HCT116 (cell line): Measurements from ENCODE around the gene SARS1. TPM values are rescaled to one million over a fixed set of nuclear protein-coding genes. Genes with fewer than 3 reads are reported as not detected.
"Not testable (repeated sequence)": the region's sequence is repeated elsewhere in the genome, so short reads cannot be mapped to it uniquely, and the experiment has no call there.

ENCODE experiments used
- ATAC-seq: fragments of 200-7000 bp; cut with Tn5 transposase; 2 replicates; pipeline ENCODE4 v1.9.1; 2020; ENCODE audit warnings: mild to moderate bottlenecking, moderate library complexity
- BruUV-seq: library from RNA; stranded (reverse); fragments of 400-500 nt; replicated peaks from 2 replicates; lab custom pipeline; 2021; lab: Mats Ljungman, UMichigan
- CTCF ChIA-PET: fragments of 300-600 bp; sonication (Branson Sonifier 250); formaldehyde crosslinking; loops from one replicate; lab custom pipeline; 2021; ENCODE audit warnings: antibody characterized with exemption; lab: Charles Lee
- POLR2A ChIA-PET: fragments of 300-600, 350-600 bp; sonication (Branson Sonifier 250); formaldehyde crosslinking; loops from one replicate; lab custom pipeline; 2021; ENCODE audit warnings: antibody characterized with exemption; lab: Charles Lee
- RAD21 ChIA-PET, 2 experiments: fragments of 300-600 bp; sonication (Branson Sonifier 250); formaldehyde crosslinking; loops; one replicate each; lab custom pipeline; 2023; ENCODE audit warnings: low total read pairs in 2 of 2; ENCODE audit not compliant: uncharacterized antibody in 2 of 2, unreplicated experiment in 2 of 2, low non-redundant PET in 1 of 2; lab: Charles Lee
- DNase-seq: peaks from one replicate; pipeline ENCODE4 v3.0.0-alpha.2; 2010; ENCODE audit warnings: low read depth, low spot score
- H2AFZ ChIP-seq: fragments of 200-600 bp; shearing (Covaris generic), sonication (generic); 2 replicates; pipeline ENCODE4 v1.6.1; 2017; ENCODE audit warnings: low read depth, mixed run types, mixed read lengths, antibody characterized with exemption, low read length; ENCODE audit not compliant: poor library complexity, severe bottlenecking
- H3K27ac ChIP-seq: 2 replicates; pipeline ENCODE4 v1.5.1; 2012; ENCODE audit warnings: low read depth, low read length
- H3K27me3 ChIP-seq: fragments of 200-600 bp; sonication (generic); 2 replicates; pipeline ENCODE4 v1.6.1; 2016; ENCODE audit warnings: mixed run types, low read length, mixed read lengths; ENCODE audit not compliant: insufficient read depth
- H3K36me3 ChIP-seq, 2 experiments: fragments of 200-500 bp in 1 of 2; fragments of 200-600 bp in 1 of 2; sonication (Bioruptor generic) in 1 of 2; sonication (generic) in 1 of 2; 2 replicates each; pipeline versions ENCODE4 v1.5.1 to v1.6.1; 2014 to 2016; ENCODE audit warnings: low read length in 2 of 2, inconsistent platforms in 1 of 2, mixed read lengths in 1 of 2, mixed run types in 1 of 2; ENCODE audit not compliant: insufficient read depth in 2 of 2, control insufficient read depth in 1 of 2
- H3K4me1 ChIP-seq, 2 experiments: fragments of 200-600 bp in 1 of 2; sonication (generic) in 1 of 2; 2 replicates each; pipeline versions ENCODE4 v1.5.1 to v1.6.1; 2012 to 2017; ENCODE audit warnings: low read length in 2 of 2, inconsistent platforms in 1 of 2, mild to moderate bottlenecking in 1 of 2, mixed read lengths in 1 of 2, mixed run types in 1 of 2, moderate library complexity in 1 of 2; ENCODE audit not compliant: insufficient read depth in 2 of 2, control insufficient read depth in 1 of 2
- H3K4me2 ChIP-seq: fragments of 200-600 bp; sonication (generic); 2 replicates; pipeline ENCODE4 v1.6.1; 2017; ENCODE audit warnings: mixed run types, low read length, mixed read lengths
- H3K4me3 ChIP-seq, 2 experiments: fragments of 200-600 bp in 1 of 2; sonication (generic) in 1 of 2; replicated peaks in 1 of 2; 2 replicates each; pipeline ENCODE4 v1.5.1; 2011 to 2016; ENCODE audit warnings: low read length in 2 of 2, control low read depth in 1 of 2, low read depth in 1 of 2, mild to moderate bottlenecking in 1 of 2, mixed read lengths in 1 of 2, mixed run types in 1 of 2
- H3K79me2 ChIP-seq: fragments of 200-600 bp; sonication (generic); 2 replicates; pipeline ENCODE4 v1.6.1; 2017; ENCODE audit warnings: mild to moderate bottlenecking, mixed run types, low read length, moderate library complexity, mixed read lengths; ENCODE audit not compliant: insufficient read depth
- H3K9ac ChIP-seq: fragments of 200-600 bp; sonication (generic); 2 replicates; pipeline ENCODE4 v1.6.1; 2016; ENCODE audit warnings: low read length, mixed read lengths
- H3K9me2 ChIP-seq: fragments of 200-600 bp; sonication (generic), shearing (Covaris generic); 2 replicates; pipeline ENCODE4 v1.6.1; 2017; ENCODE audit warnings: mixed run types, mild to moderate bottlenecking, moderate library complexity; ENCODE audit not compliant: insufficient read depth
- H3K9me3 ChIP-seq, 2 experiments: fragments of 200-500 bp in 1 of 2; fragments of 200-600 bp in 1 of 2; sonication (Bioruptor generic) in 1 of 2; sonication (generic) in 1 of 2; 2 replicates each; pipeline ENCODE4 v1.6.1; 2014 to 2017; ENCODE audit warnings: low read length in 2 of 2, mixed read lengths in 2 of 2, inconsistent platforms in 1 of 2, low read depth in 1 of 2, mild to moderate bottlenecking in 1 of 2, mixed run types in 1 of 2, moderate library complexity in 1 of 2; ENCODE audit not compliant: control insufficient read depth in 1 of 2, insufficient read depth in 1 of 2
- H4K20me1 ChIP-seq: fragments of 200-600 bp; sonication (generic), shearing (Covaris generic); 2 replicates; pipeline ENCODE4 v1.6.1; 2017; ENCODE audit warnings: mixed run types, mild to moderate bottlenecking, moderate library complexity; ENCODE audit not compliant: insufficient read depth
- CEBPB ChIP-seq: IDR thresholded peaks from 2 replicates; pipeline ENCODE4 v1.6.1; 2012; ENCODE audit warnings: low read depth
- EGR1 ChIP-seq: IDR thresholded peaks from 2 replicates; pipeline ENCODE4 v1.6.1; 2012; ENCODE audit warnings: low read depth
- ELF1 ChIP-seq: IDR thresholded peaks from 2 replicates; pipeline ENCODE4 v1.6.1; 2012; ENCODE audit warnings: low read depth, borderline replicate concordance
- EZH2phosphoT487 ChIP-seq: fragments of 200-600 bp; IDR thresholded peaks from 2 replicates; pipeline ENCODE4 v1.6.1; 2018; ENCODE audit warnings: antibody characterized with exemption, borderline replicate concordance
- FOSL1 ChIP-seq: IDR thresholded peaks from 2 replicates; pipeline ENCODE4 v1.6.1; 2012; ENCODE audit warnings: low read depth
- REST ChIP-seq: IDR thresholded peaks from 2 replicates; pipeline ENCODE4 v1.6.1; 2012; ENCODE audit warnings: low read depth
- intact Hi-C: fragments of 100-400 bp; cut with micrococcal nuclease; formaldehyde crosslinking; loops from 2 replicates; pipeline ENCODE4 v1.10.0; 2022
- total RNA-seq: library from RNA; stranded (reverse); gene quantifications from one replicate; pipeline ENCODE4 v1.2.1, GENCODE V29; 2021; ENCODE audit not compliant: unreplicated experiment
- TF ChIP-seq, protein P1 (sequence below), 3 experiments: fragments of 200-600 bp in 1 of 3; sonication (generic) in 1 of 3; IDR thresholded peaks in 2 of 3; conservative IDR thresholded peaks in 1 of 3; 2 replicates each; pipeline ENCODE4 v1.5.1; 2012 to 2017; ENCODE audit warnings: low read depth in 2 of 3, low read length in 2 of 3, antibody characterized with exemption in 1 of 3, borderline replicate concordance in 1 of 3, control low read depth in 1 of 3, mild to moderate bottlenecking in 1 of 3, mixed read lengths in 1 of 3, mixed run types in 1 of 3, moderate library complexity in 1 of 3; ENCODE audit not compliant: insufficient read depth in 1 of 3

The SARS1 gene
- total RNA-seq, 1 experiment from 2014 or later, result 206 TPM

DNA sequence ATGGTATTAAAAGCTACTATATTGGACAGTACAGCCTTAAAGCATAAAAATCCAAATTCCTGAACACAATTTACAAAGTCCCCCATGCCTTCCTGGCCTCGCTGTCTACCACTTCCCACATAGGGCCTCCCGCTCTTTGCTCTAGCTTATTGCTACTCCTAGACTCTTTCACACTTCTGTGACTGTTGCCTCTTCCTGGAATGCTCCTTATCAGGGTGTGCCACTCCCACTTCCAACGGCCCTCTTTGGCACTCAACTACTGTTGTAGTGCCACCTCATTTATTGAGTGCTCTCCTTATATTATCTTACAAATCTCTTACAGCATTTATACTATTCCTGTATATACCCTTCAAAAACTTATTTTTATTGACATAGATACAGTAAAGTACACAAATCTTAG, 4.8 kb downstream of the SARS1 start:
- Histone ChIP-seq H3K27me3 (no peaks in the 10 kb centered on the region), H3K9me3 (no peaks in the 10 kb centered on the region), H3K4me1 (peaks cover 9 to 26% of the 10 kb centered on the region in 2 experiments), H3K9me2 (no peaks in the 10 kb centered on the region), H3K79me2 (peaks cover 89% of the 10 kb centered on the region), H3K4me3 (no peak overlapping the region), H3K4me2 (no peak overlapping the region), H3K36me3 (peaks cover 3 to 13% of the 10 kb centered on the region in 2 experiments; a peak in 1 of 4 replicates)
- intact Hi-C loops, result no loop called here
- POLR2A ChIA-PET, result interaction anchor here (0.8 kb wide), 1 partner anchor 10 kb away, joined by 3 read pairs; no protein-coding TSS in a partner anchor
- RAD21 ChIA-PET, result no interaction called here
- ATAC-seq (no peak), DNase-seq (no peak)
- no peak for TF ChIP-seq FOSL1
- TF ChIP-seq, all 23 proteins: peak for 0
- Histone ChIP-seq H2AFZ (no peak overlapping the region), H4K20me1 (peaks cover 3% of the 10 kb centered on the region; the same call in 1 of the 2 replicates), H3K27ac (no peak overlapping the region; the same call in 1 of the 2 replicates), H3K9ac (no peak overlapping the region)
- CTCF ChIA-PET, result no interaction called here
- no TSS peak for BruUV-seq

GRCh38 chr1:109221201-109221600, 7.5 kb downstream of the SARS1 start:
- H3K4me3 ChIP-seq, BruUV-seq, H2AFZ ChIP-seq, intact Hi-C loops, H4K20me1 ChIP-seq, POLR2A ChIA-PET, H3K27me3 ChIP-seq, H3K36me3 ChIP-seq, H3K4me2 ChIP-seq, CTCF ChIA-PET, H3K9me3 ChIP-seq, H3K27ac ChIP-seq, H3K9me2 ChIP-seq, DNase-seq, ATAC-seq, H3K9ac ChIP-seq, RAD21 ChIA-PET: not testable (repeated sequence)
- Histone ChIP-seq H3K79me2 (peaks cover 85% of the 10 kb centered on the region), H3K4me1 (peaks cover 0 to 18% of the 10 kb centered on the region in 2 experiments; a peak in 1 of 4 replicates)

GRCh38 chr1:109225308-109225707, 11.6 kb downstream of the SARS1 start:
- CTCF ChIA-PET, result interaction anchor here (2.7 kb wide), 1 partner anchor 14 kb away, joined by 10 read pairs; no protein-coding TSS in a partner anchor
- TF ChIP-seq EZH2phosphoT487, result no peak
- TF ChIP-seq CEBPB, result no peak
- TF ChIP-seq ELF1, result no peak
- TF ChIP-seq EGR1, result no peak
- no peak for TF ChIP-seq REST
- TF ChIP-seq, protein P1, sequence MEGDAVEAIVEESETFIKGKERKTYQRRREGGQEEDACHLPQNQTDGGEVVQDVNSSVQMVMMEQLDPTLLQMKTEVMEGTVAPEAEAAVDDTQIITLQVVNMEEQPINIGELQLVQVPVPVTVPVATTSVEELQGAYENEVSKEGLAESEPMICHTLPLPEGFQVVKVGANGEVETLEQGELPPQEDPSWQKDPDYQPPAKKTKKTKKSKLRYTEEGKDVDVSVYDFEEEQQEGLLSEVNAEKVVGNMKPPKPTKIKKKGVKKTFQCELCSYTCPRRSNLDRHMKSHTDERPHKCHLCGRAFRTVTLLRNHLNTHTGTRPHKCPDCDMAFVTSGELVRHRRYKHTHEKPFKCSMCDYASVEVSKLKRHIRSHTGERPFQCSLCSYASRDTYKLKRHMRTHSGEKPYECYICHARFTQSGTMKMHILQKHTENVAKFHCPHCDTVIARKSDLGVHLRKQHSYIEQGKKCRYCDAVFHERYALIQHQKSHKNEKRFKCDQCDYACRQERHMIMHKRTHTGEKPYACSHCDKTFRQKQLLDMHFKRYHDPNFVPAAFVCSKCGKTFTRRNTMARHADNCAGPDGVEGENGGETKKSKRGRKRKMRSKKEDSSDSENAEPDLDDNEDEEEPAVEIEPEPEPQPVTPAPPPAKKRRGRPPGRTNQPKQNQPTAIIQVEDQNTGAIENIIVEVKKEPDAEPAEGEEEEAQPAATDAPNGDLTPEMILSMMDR (IDR thresholded peaks at IDR 0.05 in 2 of 3, conservative IDR thresholded peaks at IDR 0.05 in 1 of 3; ENCODE audit: borderline replicate concordance in 1 of 3, insufficient read depth in 1 of 3, low read depth in 2 of 3, low read length in 2 of 3), result no peak

More at GRCh38 chr1:109225308-109225707, 11.6 kb downstream of the SARS1 start:
- Histone ChIP-seq H3K9me2 (no peaks in the 10 kb centered on the region), H3K4me2 (no peak overlapping the region), H3K4me3 (no peak overlapping the region), H3K9me3 (no peaks in the 10 kb centered on the region), H3K4me1 (peaks cover 0 to 9% of the 10 kb centered on the region in 2 experiments; a peak in 1 of 4 replicates), H3K9ac (no peak overlapping the region), H4K20me1 (no peaks in the 10 kb centered on the region), H3K27me3 (no peaks in the 10 kb centered on the region), H3K27ac (no peak overlapping the region), H3K79me2 (peaks cover 54% of the 10 kb centered on the region), H3K36me3 (peaks cover 17 to 18% of the 10 kb centered on the region in 2 experiments; a peak in 3 of 4 replicates), H2AFZ (no peak overlapping the region)
- POLR2A ChIA-PET, result interaction anchor here (1.2 kb wide), 1 partner anchor 11 kb away, joined by 4 read pairs; no protein-coding TSS in a partner anchor
- intact Hi-C loops, result no loop called here
- BruUV-seq, result no TSS peak
- DNase-seq (no peak), ATAC-seq (no peak)
- RAD21 ChIA-PET, result no interaction called here
